Chondrocyte (in vitro differentiated cells): Measurements from ENCODE around the gene RAB38. TPM values are rescaled to one million over a fixed set of nuclear protein-coding genes. Genes with fewer than 3 reads are reported as not detected.

Experiments used
- DNase-seq: peaks from one replicate; pipeline ENCODE4 v3.0.0; 2021; ENCODE audit warnings: mixed read lengths, low spot score
- H3K27ac Mint-ChIP-seq: one replicate; pipeline ENCODE4 v1.8.0; 2021; ENCODE audit warnings: mild to moderate bottlenecking, moderate library complexity, mixed read lengths; ENCODE audit not compliant: unreplicated experiment
- H3K27me3 Mint-ChIP-seq: 2 replicates; pipeline ENCODE4 v1.8.0; 2021; ENCODE audit warnings: low read depth, mixed read lengths
- H3K36me3 Mint-ChIP-seq: 2 replicates; pipeline ENCODE4 v1.8.0; 2021; ENCODE audit warnings: low read depth, mixed read lengths
- H3K4me1 Mint-ChIP-seq: 2 replicates; pipeline ENCODE4 v1.8.0; 2021; ENCODE audit warnings: low read depth, mild to moderate bottlenecking, mixed read lengths
- H3K4me3 Mint-ChIP-seq: one replicate; pipeline ENCODE4 v1.8.0; 2021; ENCODE audit warnings: mild to moderate bottlenecking, moderate library complexity, mixed read lengths; ENCODE audit not compliant: unreplicated experiment
- H3K9me3 Mint-ChIP-seq: 2 replicates; pipeline ENCODE4 v1.8.0; 2021; ENCODE audit warnings: low read depth, mixed read lengths
- CTCF ChIP-seq: fragments of 200-600 bp; sonication (generic); IDR thresholded peaks from 2 replicates; pipeline ENCODE4 v1.5.0; 2021; ENCODE audit warnings: antibody characterized with exemption, mild to moderate bottlenecking, moderate library complexity
- total RNA-seq: library from RNA; stranded (reverse); gene quantifications from 3 replicates; pipeline ENCODE4 v1.2.1, GENCODE V29; 2021

The RAB38 gene
- total RNA-seq, 1 donor from 2014 or later: not detected

GRCh38 chr11:88204353-88204752 lies 29.1 kb upstream of the RAB38 start:
- peaks cover 6% of the 10 kb centered on the region for H3K27me3 Mint-ChIP-seq
- no peak for DNase-seq
- H3K4me1 Mint-ChIP-seq: no peaks in the 10 kb centered on the region
- no peak for TF ChIP-seq CTCF
- no peaks in the 10 kb centered on the region for H3K9me3 Mint-ChIP-seq
- H3K4me3 Mint-ChIP-seq: no peak overlapping the region
- H3K27ac Mint-ChIP-seq: no peak overlapping the region
- no peaks in the 10 kb centered on the region for H3K36me3 Mint-ChIP-seq

GRCh38 chr11:88203604-88204003 lies 28.4 kb upstream of the RAB38 start:
- no peaks in the 10 kb centered on the region for H3K9me3 Mint-ChIP-seq
- no peak for TF ChIP-seq CTCF
- DNase-seq: no peak
- no peak overlapping the region for H3K4me3 Mint-ChIP-seq
- peaks cover 6% of the 10 kb centered on the region for H3K27me3 Mint-ChIP-seq
- no peaks in the 10 kb centered on the region for H3K4me1 Mint-ChIP-seq
- H3K36me3 Mint-ChIP-seq: no peaks in the 10 kb centered on the region
- no peak overlapping the region for H3K27ac Mint-ChIP-seq

- H3K9me3 Mint-ChIP-seq: peaks cover 5% of the 10 kb centered on the region
- TF ChIP-seq CTCF: no peak
- no peaks in the 10 kb centered on the region for H3K36me3 Mint-ChIP-seq
- H3K4me1 Mint-ChIP-seq: no peaks in the 10 kb centered on the region
- H3K27ac Mint-ChIP-seq: no peak overlapping the region
- no peak for DNase-seq
- H3K27me3 Mint-ChIP-seq: peaks cover 6% of the 10 kb centered on the region
- no peak overlapping the region for H3K4me3 Mint-ChIP-seq
Observed at GRCh38 chr11:88202498-88202897, 27.3 kb upstream of the RAB38 start.

GRCh38 chr11:88196393-88196792 lies 21.1 kb upstream of the RAB38 start:
- Mint-ChIP-seq H3K4me1 (no peaks in the 10 kb centered on the region), H3K9me3 (peaks cover 28% of the 10 kb centered on the region), H3K36me3 (no peaks in the 10 kb centered on the region), H3K27me3 (peaks cover 11% of the 10 kb centered on the region), H3K4me3 (no peak overlapping the region), H3K27ac (no peak overlapping the region)
- DNase-seq: no peak
- no peak for TF ChIP-seq CTCF

- H3K27me3 Mint-ChIP-seq: peaks cover 11% of the 10 kb centered on the region
- H3K36me3 Mint-ChIP-seq: no peaks in the 10 kb centered on the region
- no peak overlapping the region for H3K4me3 Mint-ChIP-seq
- no peak overlapping the region for H3K27ac Mint-ChIP-seq
- TF ChIP-seq CTCF: no peak
- H3K9me3 Mint-ChIP-seq: peaks cover 28% of the 10 kb centered on the region
- no peaks in the 10 kb centered on the region for H3K4me1 Mint-ChIP-seq
- no peak for DNase-seq
Observed at GRCh38 chr11:88195908-88196307, 20.7 kb upstream of the RAB38 start.
